ENCODE measurements around the gene PTPRN2.
"Not testable (repeated sequence)": the region's sequence is repeated elsewhere in the genome, so short reads cannot be mapped to it uniquely, and the experiment has no call there.

Gene PTPRN2

GRCh38 chr7:157928808-157929425, 658.7 kb downstream of the PTPRN2 start:
- no peak overlapping the region for H3K4me3 ChIP-seq (ENCODE audit: low read depth, low read length)

GRCh38 chr7:157928171-157928794, 659.3 kb downstream of the PTPRN2 start:
- no peak overlapping the region for H3K4me3 ChIP-seq (ENCODE audit: low read depth, low read length)

- H3K4me3 ChIP-seq (ENCODE audit: low read depth, low read length) = no peak overlapping the region
Observed at GRCh38 chr7:157927313-157927925, 660.2 kb downstream of the PTPRN2 start.

- no peak overlapping the region for H3K4me3 ChIP-seq (ENCODE audit: low read depth, low read length)
Observed at GRCh38 chr7:157926521-157927150, 661.0 kb downstream of the PTPRN2 start.

GRCh38 chr7:157926107-157926506, 661.5 kb downstream of the PTPRN2 start:
- H3K4me3 ChIP-seq (ENCODE audit: low read depth, low read length) = no peak overlapping the region

GRCh38 chr7:157925383-157925875, 662.2 kb downstream of the PTPRN2 start:
- no peak overlapping the region for H3K4me3 ChIP-seq (ENCODE audit: low read depth, low read length)

GRCh38 chr7:157923903-157924630, 663.6 kb downstream of the PTPRN2 start:
- no peak overlapping the region for H3K4me3 ChIP-seq (ENCODE audit: low read depth, low read length)

- no peak overlapping the region for H3K4me3 ChIP-seq (ENCODE audit: low read depth, low read length)
Observed at GRCh38 chr7:157922576-157922975, 665.0 kb downstream of the PTPRN2 start.

GRCh38 chr7:157918326-157919080, 669.1 kb downstream of the PTPRN2 start:
- no peak overlapping the region for H3K4me3 ChIP-seq (ENCODE audit: low read depth, low read length)

- H3K4me3 ChIP-seq (ENCODE audit: low read depth, low read length) = no peak overlapping the region
Observed at GRCh38 chr7:157916946-157917640, 670.5 kb downstream of the PTPRN2 start.

GRCh38 chr7:157910446-157910845, 677.2 kb downstream of the PTPRN2 start:
- no peak overlapping the region for H3K4me3 ChIP-seq (ENCODE audit: low read depth, low read length)

GRCh38 chr7:157910045-157910444, 677.6 kb downstream of the PTPRN2 start:
- H3K4me3 ChIP-seq (ENCODE audit: low read depth, low read length) = not testable (repeated sequence)

- H3K4me3 ChIP-seq (ENCODE audit: low read depth, low read length) = no peak overlapping the region
Observed at GRCh38 chr7:157909370-157909769, 678.3 kb downstream of the PTPRN2 start.

GRCh38 chr7:157908006-157908782, 679.4 kb downstream of the PTPRN2 start:
- no peak overlapping the region for H3K4me3 ChIP-seq (ENCODE audit: low read depth, low read length)

- no peak overlapping the region for H3K4me3 ChIP-seq (ENCODE audit: low read depth, low read length)
Observed at GRCh38 chr7:157907091-157907490, 680.5 kb downstream of the PTPRN2 start.

GRCh38 chr7:157906583-157906982, 681.0 kb downstream of the PTPRN2 start:
- H3K4me3 ChIP-seq (ENCODE audit: low read depth, low read length) = no peak overlapping the region

GRCh38 chr7:157905651-157906461, 681.8 kb downstream of the PTPRN2 start:
- H3K4me3 ChIP-seq (ENCODE audit: low read depth, low read length) = no peak overlapping the region

- H3K4me3 ChIP-seq (ENCODE audit: low read depth, low read length) = no peak overlapping the region
Observed at GRCh38 chr7:157904866-157905570, 682.6 kb downstream of the PTPRN2 start.

All from iPS-11a (cell line).